OCI-LY1 (cell line): ENCODE data around the gene NOXRED1.

Source experiments
- CTCF ChIP-seq: fragments of 200-600 bp; sonication (generic), shearing (Covaris generic); IDR thresholded peaks from 2 replicates; pipeline ENCODE4 v1.5.1; 2017; ENCODE audit warnings: mild to moderate bottlenecking, antibody characterized with exemption, low read length, moderate library complexity, mixed read lengths
- EZH2 ChIP-seq: fragments of 200-600 bp; sonication (generic), shearing (Covaris generic); IDR thresholded peaks from 2 replicates; pipeline ENCODE4 v1.8.0; 2017; ENCODE audit warnings: borderline replicate concordance, mixed run types, mild to moderate bottlenecking, antibody characterized with exemption, low read length, moderate library complexity, mixed read lengths

DNA sequence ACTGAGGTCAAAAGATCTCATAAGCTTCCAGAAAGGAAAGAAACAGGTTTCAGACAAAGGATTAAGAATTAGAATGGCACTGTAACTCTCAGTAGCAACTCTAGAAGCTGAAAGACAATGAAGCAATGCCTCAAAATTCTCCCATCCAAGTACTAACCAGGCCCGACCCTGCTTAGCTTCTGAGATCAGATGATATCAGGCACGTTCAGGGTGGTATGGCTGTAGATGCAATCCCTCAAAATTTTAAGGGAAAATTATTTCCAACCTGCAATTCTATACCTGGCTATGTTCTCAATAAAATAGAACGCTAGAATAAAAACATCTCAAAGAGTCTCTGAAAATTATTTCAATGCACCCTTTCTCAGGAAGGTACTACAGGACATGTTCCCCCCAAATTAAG is 19.6 kb downstream of the NOXRED1 start:
- no peak for TF ChIP-seq EZH2
- TF ChIP-seq CTCF: no peak
